Measurements from ENCODE around the gene SHISAL1.
A peak's percentile ranks its signal among the peaks of the same experiment; 100 is the strongest.
"Not testable (repeated sequence)": the region's sequence is repeated elsewhere in the genome, so short reads cannot be mapped to it uniquely, and the experiment has no call there.

The SHISAL1 gene

DNA sequence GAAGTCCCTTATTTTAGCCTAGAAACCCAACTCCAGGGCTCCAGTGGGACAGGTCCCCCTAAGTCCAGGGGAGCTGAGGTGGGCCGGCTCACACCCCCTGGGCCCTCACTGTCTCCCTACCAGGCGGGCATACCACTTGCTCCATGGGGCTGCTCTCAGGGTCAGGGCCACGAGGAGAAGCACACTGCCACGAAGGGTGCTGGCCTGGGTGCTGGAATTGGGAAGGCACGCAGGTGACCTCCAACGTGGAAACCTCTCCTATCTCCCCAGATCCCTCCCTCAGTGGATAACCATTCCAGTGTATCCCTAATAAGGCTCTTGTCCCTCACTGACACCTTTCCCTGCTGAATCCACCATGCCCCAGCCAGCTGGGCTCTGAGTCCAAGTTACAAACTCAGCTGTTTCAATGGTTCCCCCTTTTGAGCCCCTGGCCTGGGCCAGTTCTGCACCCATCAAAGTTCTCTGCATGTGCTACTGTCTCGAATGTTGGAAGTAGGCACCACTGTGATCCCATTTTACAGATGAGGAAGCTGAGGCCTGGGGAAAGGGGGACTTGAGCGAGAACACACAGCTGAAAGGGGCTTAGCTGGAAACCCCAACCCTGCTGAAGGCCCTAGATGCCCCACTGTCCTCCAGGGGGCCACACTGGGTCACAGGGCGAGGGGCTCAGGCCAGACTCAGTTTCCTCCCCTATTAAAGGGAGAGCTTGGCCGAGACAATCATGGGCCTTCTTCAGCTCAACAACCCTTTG, 1.5 kb downstream of the SHISAL1 start:
- 90 to 93% methylated on average over 9 of the region's 10 CpGs for WGBS, 2 experiments (ENCODE audit: insufficient coverage in 2 of 2)

DNA sequence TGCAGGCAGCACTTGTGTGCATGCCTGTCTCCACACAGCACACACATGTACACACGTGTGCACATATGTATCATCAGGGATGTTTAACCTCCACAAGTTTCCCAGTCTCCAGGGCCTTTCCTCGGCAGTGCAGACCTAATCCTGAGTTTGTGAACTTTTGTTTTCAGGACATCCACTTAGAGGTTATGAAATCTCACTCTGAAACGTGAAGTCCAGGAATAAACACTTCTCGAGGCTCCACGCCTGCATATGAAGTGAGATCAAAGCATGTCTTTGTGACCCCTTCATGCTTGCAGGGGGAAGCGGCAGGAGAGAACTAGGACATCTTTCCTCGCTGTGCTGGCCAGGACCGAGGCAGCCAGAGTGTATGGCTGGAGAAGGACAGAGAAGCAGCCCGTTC, 3.1 kb downstream of the SHISAL1 start:
- Histone ChIP-seq H3K27ac (ENCODE audit: low read depth, low read length, severe bottlenecking) (no peak overlapping the region), H3K36me3 (ENCODE audit: control insufficient read depth, insufficient read depth, low read length) (no peaks in the 10 kb centered on the region), H3K4me1 (ENCODE audit: control insufficient read depth, insufficient read depth, low read length, poor library complexity, severe bottlenecking) (peaks cover 8% of the 10 kb centered on the region), H3K9me3 (ENCODE audit: control insufficient read depth, low read length) (no peaks in the 10 kb centered on the region), H3K4me3 (ENCODE audit: extremely low read depth, insufficient read depth, low read length, poor library complexity, severe bottlenecking) (no peak overlapping the region)
- WGBS, 2 experiments (ENCODE audit: insufficient coverage in 2 of 2) = 91 to 92% methylated on average over 8 to 9 of the region's 9 CpGs

More for the DNA sequence above, 1.5 kb downstream of the SHISAL1 start:
- H3K9me3 ChIP-seq (ENCODE audit: control insufficient read depth, low read length) = no peaks in the 10 kb centered on the region
- H3K4me1 ChIP-seq (ENCODE audit: control insufficient read depth, insufficient read depth, low read length, poor library complexity, severe bottlenecking) = peaks cover 8% of the 10 kb centered on the region
- no peak overlapping the region for H3K4me3 ChIP-seq (ENCODE audit: extremely low read depth, insufficient read depth, low read length, poor library complexity, severe bottlenecking)
- H3K27ac ChIP-seq (ENCODE audit: low read depth, low read length, severe bottlenecking) = no peak overlapping the region
- H3K36me3 ChIP-seq (ENCODE audit: control insufficient read depth, insufficient read depth, low read length) = no peaks in the 10 kb centered on the region

DNA sequence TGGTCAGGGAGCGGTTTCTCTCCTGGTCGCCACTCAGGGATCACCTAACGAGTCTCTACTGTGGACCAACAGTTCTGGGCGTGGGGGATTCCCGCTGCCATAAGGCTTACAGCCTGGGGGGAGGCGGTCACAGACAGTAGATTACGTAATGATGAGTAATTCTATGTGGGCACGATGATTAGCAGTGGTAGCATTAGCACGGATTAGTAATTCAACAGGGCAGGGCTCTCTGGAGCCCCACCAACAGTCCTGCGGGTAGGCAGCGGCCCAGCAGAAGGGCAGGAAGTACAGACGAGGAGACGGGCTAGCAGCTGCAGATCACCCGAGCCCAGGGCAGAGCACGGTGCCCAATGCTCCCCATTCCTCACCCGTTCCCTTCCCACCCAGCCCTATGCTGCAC, 3.6 kb downstream of the SHISAL1 start:
- H3K9me3 ChIP-seq (ENCODE audit: control insufficient read depth, low read length) = no peaks in the 10 kb centered on the region
- no peaks in the 10 kb centered on the region for H3K36me3 ChIP-seq (ENCODE audit: control insufficient read depth, insufficient read depth, low read length)
- H3K4me3 ChIP-seq (ENCODE audit: extremely low read depth, insufficient read depth, low read length, poor library complexity, severe bottlenecking) = no peak overlapping the region
- WGBS, 2 experiments (ENCODE audit: insufficient coverage in 2 of 2) = 77 to 86% methylated on average over 16 of the region's 16 CpGs
- peaks cover 8% of the 10 kb centered on the region for H3K4me1 ChIP-seq (ENCODE audit: control insufficient read depth, insufficient read depth, low read length, poor library complexity, severe bottlenecking)
- no peak overlapping the region for H3K27ac ChIP-seq (ENCODE audit: low read depth, low read length, severe bottlenecking)

DNA sequence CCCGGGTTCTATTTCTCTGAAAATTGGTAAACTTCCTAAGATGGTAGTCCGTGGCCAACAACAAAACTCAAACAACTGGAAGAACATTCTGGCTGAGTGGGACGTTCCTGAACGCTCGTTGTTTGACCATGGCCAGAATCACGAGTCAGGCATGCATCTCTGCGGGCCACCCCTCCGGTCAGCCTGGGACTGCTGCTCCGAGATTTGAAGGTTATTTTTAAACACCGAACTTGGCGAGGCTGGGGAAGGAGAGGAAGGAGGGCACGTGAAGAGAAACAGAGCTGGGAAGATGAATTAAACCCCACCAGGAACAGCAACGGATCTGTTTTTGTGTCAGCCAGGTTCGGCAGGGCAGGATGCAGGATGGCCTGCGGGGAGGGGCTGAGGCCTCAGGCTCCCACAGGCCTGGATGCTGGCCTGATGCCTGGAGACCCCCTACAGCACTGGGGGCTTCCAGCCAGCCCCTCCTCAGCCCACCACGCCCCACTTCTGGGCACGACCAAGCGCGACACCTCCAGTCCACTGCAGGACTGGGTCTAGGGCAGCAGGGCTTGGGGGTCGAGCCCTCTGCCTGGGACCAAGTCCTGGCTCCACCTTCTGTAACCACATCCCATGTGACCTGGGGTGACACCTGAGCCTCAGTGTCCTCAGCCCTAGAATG, 5.1 kb downstream of the SHISAL1 start:
- Histone ChIP-seq H3K27ac (ENCODE audit: low read depth, low read length, severe bottlenecking) (peak overlapping the region; percentile 45), H3K4me1 (ENCODE audit: control insufficient read depth, insufficient read depth, low read length, poor library complexity, severe bottlenecking) (peaks cover 8% of the 10 kb centered on the region), H3K9me3 (ENCODE audit: control insufficient read depth, low read length) (no peaks in the 10 kb centered on the region), H3K36me3 (ENCODE audit: control insufficient read depth, insufficient read depth, low read length) (no peaks in the 10 kb centered on the region), H3K4me3 (ENCODE audit: extremely low read depth, insufficient read depth, low read length, poor library complexity, severe bottlenecking) (no peak overlapping the region)
- 85 to 88% methylated on average over 16 to 19 of the region's 20 CpGs for WGBS, 2 experiments (ENCODE audit: insufficient coverage in 2 of 2)

DNA sequence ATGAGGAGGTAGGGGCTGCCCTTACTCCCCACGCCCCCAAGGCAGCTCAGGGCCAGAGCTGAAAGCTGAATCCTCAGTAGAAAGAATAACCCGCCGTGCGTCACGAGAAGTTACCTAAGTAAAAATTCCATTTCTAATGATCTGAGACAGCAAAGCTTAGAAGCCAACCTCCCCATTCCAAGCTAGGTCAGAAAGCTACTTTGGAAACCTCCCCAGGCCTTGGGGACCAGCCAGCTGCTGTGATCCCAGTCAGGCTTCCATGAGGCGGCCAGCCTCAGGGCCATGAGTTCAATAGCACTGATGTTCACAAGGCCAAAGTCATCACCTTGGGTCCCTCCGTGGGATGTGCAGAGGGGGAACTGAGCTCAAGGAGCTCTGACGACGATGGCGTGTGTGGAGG, 6.9 kb downstream of the SHISAL1 start:
- Histone ChIP-seq H3K4me3 (ENCODE audit: extremely low read depth, insufficient read depth, low read length, poor library complexity, severe bottlenecking) (no peak overlapping the region), H3K36me3 (ENCODE audit: control insufficient read depth, insufficient read depth, low read length) (no peaks in the 10 kb centered on the region), H3K27ac (ENCODE audit: low read depth, low read length, severe bottlenecking) (no peak overlapping the region), H3K9me3 (ENCODE audit: control insufficient read depth, low read length) (no peaks in the 10 kb centered on the region), H3K4me1 (ENCODE audit: control insufficient read depth, insufficient read depth, low read length, poor library complexity, severe bottlenecking) (no peaks in the 10 kb centered on the region)
- 94 to 98% methylated on average over 5 to 10 of the region's 10 CpGs for WGBS, 2 experiments (ENCODE audit: insufficient coverage in 2 of 2)

DNA sequence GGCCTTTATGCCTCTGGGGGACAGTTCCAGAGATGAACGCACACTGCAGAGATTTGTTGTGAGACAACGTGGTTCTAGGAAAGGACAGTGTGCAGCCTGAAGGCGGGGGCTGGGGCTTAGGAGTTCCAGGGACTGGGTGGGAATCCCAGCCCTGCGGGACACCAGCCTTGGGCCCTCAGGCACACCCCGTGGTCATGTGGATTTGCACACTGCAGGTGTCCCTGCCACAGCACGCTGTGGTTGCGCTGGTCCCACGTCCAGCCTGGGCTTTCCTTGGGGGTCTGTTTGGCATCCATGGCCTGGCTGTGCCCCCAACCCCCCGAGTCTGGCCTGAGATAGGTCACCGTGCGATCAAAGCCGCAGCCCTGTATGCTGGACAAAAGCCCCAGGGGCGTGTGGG, 7.3 kb downstream of the SHISAL1 start:
- WGBS, 2 experiments (ENCODE audit: insufficient coverage in 2 of 2) = 84 to 93% methylated on average over 13 of the region's 13 CpGs
- H3K27ac ChIP-seq (ENCODE audit: low read depth, low read length, severe bottlenecking) = no peak overlapping the region
- H3K4me1 ChIP-seq (ENCODE audit: control insufficient read depth, insufficient read depth, low read length, poor library complexity, severe bottlenecking) = no peaks in the 10 kb centered on the region

DNA sequence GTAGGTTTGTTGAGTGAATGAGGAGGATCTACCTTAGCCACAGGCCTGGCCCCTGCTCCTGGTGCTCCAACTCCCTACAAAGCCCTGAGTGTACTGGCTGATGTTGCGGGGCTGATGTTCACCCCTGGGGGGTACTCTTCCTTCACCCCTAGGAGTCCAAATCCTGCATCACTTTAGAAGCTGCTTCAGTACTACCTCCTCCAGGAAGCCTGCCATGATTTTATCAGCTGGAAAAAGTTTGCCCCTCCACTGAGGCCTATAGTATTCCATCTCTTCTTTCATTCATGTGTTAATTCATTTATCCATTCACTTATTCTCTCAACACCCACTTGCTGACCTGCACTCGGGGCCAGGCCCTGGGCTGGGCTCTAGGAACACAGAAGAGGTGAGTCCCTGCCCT, 7.8 kb downstream of the SHISAL1 start:
- no peak overlapping the region for H3K4me3 ChIP-seq (ENCODE audit: extremely low read depth, insufficient read depth, low read length, poor library complexity, severe bottlenecking)
- 72 to 87% methylated on average over 2 of the region's 2 CpGs for WGBS, 2 experiments (ENCODE audit: insufficient coverage in 2 of 2)
- no peak overlapping the region for H3K27ac ChIP-seq (ENCODE audit: low read depth, low read length, severe bottlenecking)
- no peaks in the 10 kb centered on the region for H3K4me1 ChIP-seq (ENCODE audit: control insufficient read depth, insufficient read depth, low read length, poor library complexity, severe bottlenecking)
- H3K9me3 ChIP-seq (ENCODE audit: control insufficient read depth, low read length) = no peaks in the 10 kb centered on the region
- no peaks in the 10 kb centered on the region for H3K36me3 ChIP-seq (ENCODE audit: control insufficient read depth, insufficient read depth, low read length)

More for the DNA sequence above, 7.3 kb downstream of the SHISAL1 start:
- H3K9me3 ChIP-seq (ENCODE audit: control insufficient read depth, low read length) = no peaks in the 10 kb centered on the region
- no peaks in the 10 kb centered on the region for H3K36me3 ChIP-seq (ENCODE audit: control insufficient read depth, insufficient read depth, low read length)
- no peak overlapping the region for H3K4me3 ChIP-seq (ENCODE audit: extremely low read depth, insufficient read depth, low read length, poor library complexity, severe bottlenecking)

DNA sequence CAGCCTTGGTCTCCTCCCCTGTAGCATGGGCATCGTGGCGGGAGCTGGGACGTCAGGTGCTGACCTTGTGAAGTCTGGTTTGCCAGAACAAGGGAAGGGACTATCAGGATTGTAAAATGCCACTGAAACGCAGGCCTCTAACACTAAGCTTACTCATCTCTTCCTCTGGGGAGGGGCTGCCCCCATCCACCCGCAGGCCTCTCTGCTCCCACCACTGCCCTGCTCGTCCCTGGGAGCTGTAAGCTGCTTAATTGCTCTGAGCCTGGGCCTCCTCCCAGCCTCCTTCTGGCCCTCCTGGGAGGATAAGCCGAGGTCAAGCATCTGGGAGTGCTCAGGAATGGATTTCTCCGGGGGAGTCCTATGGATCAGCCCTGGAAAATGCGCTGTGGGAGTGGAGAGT, 8.4 kb downstream of the SHISAL1 start:
- WGBS, 2 experiments (ENCODE audit: insufficient coverage in 2 of 2) = 42 to 66% methylated on average over 4 to 7 of the region's 9 CpGs
- Histone ChIP-seq H3K9me3 (ENCODE audit: control insufficient read depth, low read length) (no peaks in the 10 kb centered on the region), H3K36me3 (ENCODE audit: control insufficient read depth, insufficient read depth, low read length) (no peaks in the 10 kb centered on the region), H3K4me1 (ENCODE audit: control insufficient read depth, insufficient read depth, low read length, poor library complexity, severe bottlenecking) (no peaks in the 10 kb centered on the region), H3K27ac (ENCODE audit: low read depth, low read length, severe bottlenecking) (no peak overlapping the region), H3K4me3 (ENCODE audit: extremely low read depth, insufficient read depth, low read length, poor library complexity, severe bottlenecking) (no peak overlapping the region)

DNA sequence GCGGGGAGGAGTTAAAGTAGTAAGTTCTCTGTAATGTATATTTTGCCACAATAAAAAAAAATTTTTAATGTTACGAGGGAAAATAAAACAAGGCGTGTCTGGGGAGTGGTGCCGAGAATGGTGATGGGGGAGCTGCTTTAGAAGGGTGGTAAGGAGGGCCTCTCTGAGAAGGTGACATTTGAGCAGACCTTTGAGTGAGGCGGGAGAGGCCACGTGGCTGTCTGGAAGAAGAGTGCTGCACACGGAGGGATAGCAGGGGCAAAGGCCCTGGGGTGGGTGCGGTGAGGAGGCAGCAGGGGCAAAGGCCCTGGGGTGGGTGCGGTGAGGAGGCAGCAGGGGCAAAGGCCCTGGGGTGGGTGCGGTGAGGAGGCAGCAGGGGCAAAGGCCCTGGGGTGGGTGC, 10.4 kb downstream of the SHISAL1 start:
- not testable (repeated sequence) for H3K4me1 ChIP-seq (ENCODE audit: control insufficient read depth, insufficient read depth, low read length, poor library complexity, severe bottlenecking); H3K36me3 ChIP-seq (ENCODE audit: control insufficient read depth, insufficient read depth, low read length); H3K27ac ChIP-seq (ENCODE audit: low read depth, low read length, severe bottlenecking); H3K4me3 ChIP-seq (ENCODE audit: extremely low read depth, insufficient read depth, low read length, poor library complexity, severe bottlenecking); H3K9me3 ChIP-seq (ENCODE audit: control insufficient read depth, low read length)
- 94 to 100% methylated on average over 1 to 6 of the region's 10 CpGs for WGBS, 2 experiments (ENCODE audit: insufficient coverage in 2 of 2)

DNA sequence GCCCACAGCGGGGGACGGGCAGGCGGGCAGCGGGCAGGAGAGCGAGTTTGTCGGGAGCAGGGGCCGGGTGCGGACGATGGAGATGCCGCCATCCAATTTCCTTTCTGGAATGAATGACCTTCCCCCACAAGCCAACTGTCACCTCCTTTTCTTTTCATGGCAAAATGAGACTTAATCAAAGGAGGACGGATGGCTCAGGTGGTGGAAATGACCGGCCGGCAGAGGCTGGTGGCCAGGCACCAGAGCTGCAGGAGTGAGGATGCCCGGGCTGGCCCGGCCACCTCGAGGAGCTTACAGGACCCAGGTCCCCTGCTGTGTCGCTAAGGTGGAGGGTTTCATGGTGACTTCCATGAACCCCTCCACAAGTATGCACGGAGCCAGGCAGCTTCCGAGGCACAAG, 11.7 kb downstream of the SHISAL1 start:
- WGBS, 2 experiments (ENCODE audit: insufficient coverage in 2 of 2) = 87 to 92% methylated on average over 15 to 18 of the region's 19 CpGs
- Histone ChIP-seq H3K4me3 (ENCODE audit: extremely low read depth, insufficient read depth, low read length, poor library complexity, severe bottlenecking) (no peak overlapping the region), H3K4me1 (ENCODE audit: control insufficient read depth, insufficient read depth, low read length, poor library complexity, severe bottlenecking) (peaks cover 11% of the 10 kb centered on the region), H3K36me3 (ENCODE audit: control insufficient read depth, insufficient read depth, low read length) (no peaks in the 10 kb centered on the region), H3K9me3 (ENCODE audit: control insufficient read depth, low read length) (no peaks in the 10 kb centered on the region), H3K27ac (ENCODE audit: low read depth, low read length, severe bottlenecking) (no peak overlapping the region)

DNA sequence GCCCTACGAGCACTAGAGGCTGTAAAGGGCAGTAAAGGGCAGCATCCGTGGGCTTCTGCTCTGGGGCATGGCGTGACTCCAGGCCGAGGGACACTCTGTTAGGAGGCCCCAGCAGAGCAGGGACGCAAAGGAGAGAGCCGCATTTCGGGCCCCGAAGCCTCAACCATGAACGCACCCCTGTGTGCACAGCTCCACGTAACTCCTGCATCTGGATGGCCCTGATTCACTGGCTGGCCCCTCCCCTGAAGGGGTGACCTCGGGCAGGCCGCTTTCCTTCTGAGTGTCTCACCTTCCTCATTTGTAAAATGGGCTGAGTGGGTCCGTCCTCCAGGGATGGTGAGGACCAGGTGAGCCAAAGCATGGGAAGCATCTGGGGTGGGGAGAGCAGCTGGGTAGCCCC, 13.6 kb downstream of the SHISAL1 start:
- no peak overlapping the region for H3K4me3 ChIP-seq (ENCODE audit: extremely low read depth, insufficient read depth, low read length, poor library complexity, severe bottlenecking)
- H3K4me1 ChIP-seq (ENCODE audit: control insufficient read depth, insufficient read depth, low read length, poor library complexity, severe bottlenecking) = peaks cover 11% of the 10 kb centered on the region
- H3K27ac ChIP-seq (ENCODE audit: low read depth, low read length, severe bottlenecking) = peak overlapping the region; percentile 33
- H3K36me3 ChIP-seq (ENCODE audit: control insufficient read depth, insufficient read depth, low read length) = no peaks in the 10 kb centered on the region
- 74 to 82% methylated on average over 10 to 12 of the region's 13 CpGs for WGBS, 2 experiments (ENCODE audit: insufficient coverage in 2 of 2)
- H3K9me3 ChIP-seq (ENCODE audit: control insufficient read depth, low read length) = peaks cover 4% of the 10 kb centered on the region
